PC-9 (cell line): ENCODE results near the gene OTOP2. TPM values are rescaled to one million over a fixed set of nuclear protein-coding genes. Genes with fewer than 3 reads are reported as not detected.

ENCODE experiments used
- BruUV-seq: library from RNA; stranded (reverse); fragments of 400-500 nt; replicated peaks from 2 replicates; lab custom pipeline; 2021; lab: Mats Ljungman, UMichigan
- CTCF ChIA-PET: fragments of 300-600 bp; sonication (Branson Sonifier 250); formaldehyde crosslinking; loops from one replicate; lab custom pipeline; 2022; ENCODE audit warnings: antibody characterized with exemption; lab: Charles Lee
- POLR2A ChIA-PET: fragments of 300-600 bp; sonication (Branson Sonifier 250); formaldehyde crosslinking; loops from one replicate; lab custom pipeline; 2022; ENCODE audit warnings: antibody characterized with exemption; ENCODE audit not compliant: unreplicated experiment; lab: Charles Lee
- DNase-seq, 2 experiments: peaks; one replicate each; pipeline versions ENCODE4 v3.0.0 to v3.0.0-alpha.2; 2015 to 2022; ENCODE audit warnings: mixed read lengths in 1 of 2
- H2AFZ ChIP-seq: fragments of 200-600 bp; sonication (generic); 2 replicates; pipeline ENCODE4 v1.8.1; 2017; ENCODE audit warnings: antibody characterized with exemption
- H3F3A ChIP-seq: fragments of 200-600 bp; sonication (generic); 2 replicates; pipeline ENCODE4 v1.8.1; 2017; ENCODE audit warnings: antibody characterized with exemption, mild to moderate bottlenecking, low read depth; ENCODE audit not compliant: insufficient read depth
- H3K27ac ChIP-seq: fragments of 200-600 bp; sonication (generic); 2 replicates; pipeline ENCODE4 v1.6.1; 2016; ENCODE audit warnings: mixed run types
- H3K27me3 ChIP-seq: fragments of 200-600 bp; sonication (generic); 2 replicates; pipeline ENCODE4 v1.6.1; 2016; ENCODE audit warnings: low read depth, mixed run types; ENCODE audit not compliant: insufficient read depth
- H3K36me3 ChIP-seq: fragments of 200-600 bp; sonication (generic); 2 replicates; pipeline ENCODE4 v1.6.1; 2016; ENCODE audit warnings: low read depth, mixed run types
- H3K4me1 ChIP-seq: fragments of 200-600 bp; sonication (generic); replicated peaks from 2 replicates; pipeline ENCODE4 v1.6.1; 2016; ENCODE audit warnings: mixed run types; ENCODE audit not compliant: insufficient read depth
- H3K4me2 ChIP-seq: fragments of 200-600 bp; sonication (generic); 2 replicates; pipeline ENCODE4 v1.6.1; 2017; ENCODE audit warnings: mixed run types
- H3K4me3 ChIP-seq: fragments of 200-600 bp; sonication (generic); 2 replicates; pipeline ENCODE4 v1.6.1; 2016; ENCODE audit warnings: mixed run types
- H3K79me2 ChIP-seq: fragments of 200-600 bp; sonication (generic); 2 replicates; pipeline ENCODE4 v1.6.1; 2017; ENCODE audit warnings: low read depth, mixed run types
- H3K9me2 ChIP-seq: fragments of 200-600 bp; sonication (generic); 2 replicates; pipeline ENCODE4 v1.8.1; 2017; ENCODE audit warnings: mild to moderate bottlenecking; ENCODE audit not compliant: insufficient read depth
- H3K9me3 ChIP-seq: fragments of 200-600 bp; sonication (generic); 2 replicates; pipeline ENCODE4 v1.8.1; 2016; ENCODE audit warnings: low read depth; ENCODE audit not compliant: insufficient read depth
- H4K20me1 ChIP-seq: fragments of 200-600 bp; sonication (generic); 2 replicates; pipeline ENCODE4 v1.8.1; 2017; ENCODE audit not compliant: insufficient read depth
- EZH2 ChIP-seq: fragments of 200-600 bp; sonication (generic); IDR thresholded peaks from 2 replicates; pipeline ENCODE4 v1.8.0; 2017; ENCODE audit warnings: antibody characterized with exemption, low read depth
- intact Hi-C: fragments of 100-400 bp; cut with micrococcal nuclease; formaldehyde crosslinking; loops from one replicate; pipeline ENCODE4 v1.10.0; 2022; ENCODE audit not compliant: unreplicated experiment
- total RNA-seq: library from RNA; stranded (reverse); gene quantifications from 2 replicates; pipeline ENCODE4 v1.2.3, GENCODE V29; 2021
- TF ChIP-seq, protein P1 (sequence below): fragments of 200-600 bp; sonication (generic); conservative IDR thresholded peaks from 2 replicates; pipeline ENCODE4 v1.6.1; 2017; ENCODE audit warnings: mixed run types, antibody characterized with exemption, mild to moderate bottlenecking, moderate library complexity

Gene OTOP2
- total RNA-seq, 1 experiment from 2014 or later, result not detected

DNA sequence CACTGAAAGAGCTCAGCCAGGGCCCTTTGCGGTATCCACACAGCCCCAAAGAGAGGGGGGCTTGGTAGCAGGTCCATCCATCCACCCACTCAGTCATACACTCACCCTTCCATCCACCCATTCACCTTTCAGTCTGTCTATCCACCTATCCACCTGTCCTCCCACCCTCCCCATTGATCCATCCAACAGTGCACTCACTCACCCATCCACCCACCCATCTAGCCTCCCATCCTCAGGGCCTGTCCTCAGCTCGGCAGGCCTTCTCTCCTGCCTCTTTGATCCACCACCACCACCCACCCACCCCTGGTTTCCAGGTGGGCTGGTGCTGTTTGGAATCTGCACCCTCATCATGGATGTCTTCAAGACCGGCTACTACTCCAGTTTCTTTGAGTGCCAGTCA, 1.2 kb downstream of the OTOP2 start:
- no peaks in the 10 kb centered on the region for H4K20me1 ChIP-seq
- no peak overlapping the region for H3K4me2 ChIP-seq
- ChIA-PET POLR2A (no interaction called here), CTCF (interaction anchor here (0.5 kb wide), 1 partner anchor 344 kb away, joined by 4 read pairs; no protein-coding TSS in a partner anchor)
- no peak overlapping the region for H3K27ac ChIP-seq
- intact Hi-C loops, result no loop called here
- no peak overlapping the region for H3K4me3 ChIP-seq
- TF ChIP-seq, protein P1, sequence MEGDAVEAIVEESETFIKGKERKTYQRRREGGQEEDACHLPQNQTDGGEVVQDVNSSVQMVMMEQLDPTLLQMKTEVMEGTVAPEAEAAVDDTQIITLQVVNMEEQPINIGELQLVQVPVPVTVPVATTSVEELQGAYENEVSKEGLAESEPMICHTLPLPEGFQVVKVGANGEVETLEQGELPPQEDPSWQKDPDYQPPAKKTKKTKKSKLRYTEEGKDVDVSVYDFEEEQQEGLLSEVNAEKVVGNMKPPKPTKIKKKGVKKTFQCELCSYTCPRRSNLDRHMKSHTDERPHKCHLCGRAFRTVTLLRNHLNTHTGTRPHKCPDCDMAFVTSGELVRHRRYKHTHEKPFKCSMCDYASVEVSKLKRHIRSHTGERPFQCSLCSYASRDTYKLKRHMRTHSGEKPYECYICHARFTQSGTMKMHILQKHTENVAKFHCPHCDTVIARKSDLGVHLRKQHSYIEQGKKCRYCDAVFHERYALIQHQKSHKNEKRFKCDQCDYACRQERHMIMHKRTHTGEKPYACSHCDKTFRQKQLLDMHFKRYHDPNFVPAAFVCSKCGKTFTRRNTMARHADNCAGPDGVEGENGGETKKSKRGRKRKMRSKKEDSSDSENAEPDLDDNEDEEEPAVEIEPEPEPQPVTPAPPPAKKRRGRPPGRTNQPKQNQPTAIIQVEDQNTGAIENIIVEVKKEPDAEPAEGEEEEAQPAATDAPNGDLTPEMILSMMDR, result no peak
- no peak for TF ChIP-seq EZH2
- peaks cover 3% of the 10 kb centered on the region; the same call in 1 of the 2 replicates for H3F3A ChIP-seq
- no peaks in the 10 kb centered on the region for H3K9me2 ChIP-seq
- H3K36me3 ChIP-seq, result no peaks in the 10 kb centered on the region
- H3K4me1 ChIP-seq, result no peaks in the 10 kb centered on the region
- H3K9me3 ChIP-seq, result no peaks in the 10 kb centered on the region
- H3K27me3 ChIP-seq, result peaks cover 34% of the 10 kb centered on the region
- DNase-seq, result no peak
- H2AFZ ChIP-seq, result no peak overlapping the region
- H3K79me2 ChIP-seq, result no peaks in the 10 kb centered on the region
- no TSS peak for BruUV-seq

DNA sequence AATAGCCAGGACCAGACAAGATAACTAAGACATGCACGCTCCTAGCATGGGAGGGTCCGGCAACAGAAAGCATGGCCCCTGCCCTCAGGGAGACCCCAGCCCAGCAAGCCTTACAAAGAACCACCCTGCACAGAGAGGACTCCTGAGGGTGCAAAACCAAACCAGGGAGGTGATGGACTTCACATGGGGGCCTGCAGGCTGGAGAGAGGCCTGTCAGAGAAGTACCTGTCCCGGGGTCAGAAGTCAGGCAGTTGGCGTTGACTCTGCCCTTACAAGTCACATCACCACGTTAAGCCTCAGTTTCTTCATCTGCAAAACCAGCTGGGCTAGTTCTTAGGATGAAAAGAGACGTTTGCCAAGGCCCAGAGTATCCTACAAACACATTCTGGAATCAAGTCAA, 4.7 kb downstream of the OTOP2 start:
- TF ChIP-seq, protein P1, result no peak
- no peak for TF ChIP-seq EZH2
- Histone ChIP-seq H3K4me3 (no peak overlapping the region), H3F3A (peaks cover 3% of the 10 kb centered on the region; the same call in 1 of the 2 replicates), H3K27me3 (peaks cover 28% of the 10 kb centered on the region), H3K79me2 (no peaks in the 10 kb centered on the region), H3K27ac (no peak overlapping the region), H4K20me1 (no peaks in the 10 kb centered on the region), H3K4me2 (no peak overlapping the region), H2AFZ (no peak overlapping the region), H3K36me3 (no peaks in the 10 kb centered on the region), H3K4me1 (no peaks in the 10 kb centered on the region), H3K9me2 (no peaks in the 10 kb centered on the region), H3K9me3 (no peaks in the 10 kb centered on the region)
- DNase-seq, result no peak
- no TSS peak for BruUV-seq
- ChIA-PET POLR2A (no interaction called here), CTCF (no interaction called here)
- intact Hi-C loops, result no loop called here

DNA sequence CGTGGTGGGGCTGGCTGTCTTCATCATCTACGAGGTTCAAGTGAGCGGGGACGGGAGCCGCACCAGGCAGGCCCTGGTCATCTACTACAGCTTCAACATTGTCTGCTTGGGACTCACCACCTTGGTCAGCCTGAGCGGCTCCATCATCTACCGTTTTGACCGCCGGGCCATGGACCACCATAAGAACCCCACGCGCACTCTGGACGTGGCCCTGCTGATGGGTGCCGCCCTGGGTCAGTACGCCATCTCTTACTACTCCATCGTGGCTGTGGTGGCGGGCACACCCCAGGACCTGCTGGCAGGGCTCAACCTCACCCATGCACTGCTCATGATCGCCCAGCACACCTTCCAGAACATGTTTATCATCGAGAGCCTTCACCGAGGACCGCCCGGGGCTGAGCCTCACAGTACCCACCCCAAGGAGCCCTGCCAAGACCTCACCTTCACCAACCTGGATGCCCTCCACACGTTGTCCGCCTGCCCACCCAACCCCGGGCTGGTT, 6.5 kb downstream of the OTOP2 start:
- no peak overlapping the region for H3K4me3 ChIP-seq
- intact Hi-C loops, result no loop called here
- peaks cover 24% of the 10 kb centered on the region for H3K27me3 ChIP-seq
- no peaks in the 10 kb centered on the region for H3K4me1 ChIP-seq
- no peak overlapping the region for H3K4me2 ChIP-seq
- H3K9me3 ChIP-seq, result no peaks in the 10 kb centered on the region
- ChIA-PET POLR2A (no interaction called here), CTCF (no interaction called here)
- no peak overlapping the region for H3K27ac ChIP-seq
- no peak for DNase-seq
- H4K20me1 ChIP-seq, result no peaks in the 10 kb centered on the region
- H3F3A ChIP-seq, result peaks cover 3% of the 10 kb centered on the region; the same call in 1 of the 2 replicates
- no peaks in the 10 kb centered on the region for H3K79me2 ChIP-seq
- TF ChIP-seq EZH2, result no peak
- TF ChIP-seq, protein P1, result no peak
- H3K9me2 ChIP-seq, result no peaks in the 10 kb centered on the region
- H3K36me3 ChIP-seq, result no peaks in the 10 kb centered on the region
- no peak overlapping the region for H2AFZ ChIP-seq
- no TSS peak for BruUV-seq
